GM21367 (cell line): ENCODE data around the gene FGF2.
A peak's percentile ranks its signal among the peaks of the same experiment; 100 is the strongest.
"Not testable (repeated sequence)": the region's sequence is repeated elsewhere in the genome, so short reads cannot be mapped to it uniquely, and the experiment has no call there.

Source experiments
- ATAC-seq: cut with Tn5 transposase; IDR thresholded peaks from one replicate; pipeline ENCODE4 v1.9.1; 2021; ENCODE audit not compliant: unreplicated experiment

The FGF2 gene

GRCh38 chr4:122826553-122827257 is at the start of gene FGF2:
TSS of gene FGF2 (plus strand) at chr4:122826831. CDS start at chr4:122827175, 344 bp downstream.
- ATAC-seq: peak; percentile 12

- ATAC-seq: no peak
Observed at GRCh38 chr4:122776916-122777315, 49.7 kb upstream of the FGF2 start.

GRCh38 chr4:122777846-122778673 is 48.6 kb upstream of the FGF2 start:
- ATAC-seq: no peak

- ATAC-seq: no peak
Observed at GRCh38 chr4:122781486-122781885, 45.1 kb upstream of the FGF2 start.

- no peak for ATAC-seq
Observed at GRCh38 chr4:122783301-122784215, 43.1 kb upstream of the FGF2 start.

- no peak for ATAC-seq
Observed at GRCh38 chr4:122784261-122784660, 42.4 kb upstream of the FGF2 start.

- no peak for ATAC-seq
Observed at GRCh38 chr4:122785099-122785498, 41.5 kb upstream of the FGF2 start.

GRCh38 chr4:122786296-122786695 is 40.3 kb upstream of the FGF2 start:
- ATAC-seq: not testable (repeated sequence)

GRCh38 chr4:122786920-122787319 is 39.7 kb upstream of the FGF2 start:
- not testable (repeated sequence) for ATAC-seq

GRCh38 chr4:122787940-122788339 is 38.7 kb upstream of the FGF2 start:
- no peak for ATAC-seq

- ATAC-seq: no peak
Observed at GRCh38 chr4:122788935-122789334, 37.7 kb upstream of the FGF2 start.

- no peak for ATAC-seq
Observed at GRCh38 chr4:122793811-122794210, 32.8 kb upstream of the FGF2 start.

GRCh38 chr4:122796801-122797404 is 29.7 kb upstream of the FGF2 start:
- ATAC-seq: no peak

- no peak for ATAC-seq
Observed at GRCh38 chr4:122797405-122798094, 29.1 kb upstream of the FGF2 start.

GRCh38 chr4:122798101-122798500 is 28.5 kb upstream of the FGF2 start:
- ATAC-seq: no peak

- no peak for ATAC-seq
Observed at GRCh38 chr4:122798917-122799316, 27.7 kb upstream of the FGF2 start.

GRCh38 chr4:122803788-122804208 is 22.8 kb upstream of the FGF2 start:
- ATAC-seq: no peak

- ATAC-seq: no peak
Observed at GRCh38 chr4:122806981-122807679, 19.5 kb upstream of the FGF2 start.

- ATAC-seq: no peak
Observed at GRCh38 chr4:122810669-122811068, 16.0 kb upstream of the FGF2 start.

- not testable (repeated sequence) for ATAC-seq
Observed at GRCh38 chr4:122811781-122812180, 14.8 kb upstream of the FGF2 start.
